H9 (cell line): Measurements from ENCODE around the gene PPT1. TPM values are rescaled to one million over a fixed set of nuclear protein-coding genes. Genes with fewer than 3 reads are reported as not detected.

Source experiments
- DNase-seq: peaks from one replicate; pipeline ENCODE4 v3.0.0-alpha.2; 2017
- H2AFZ ChIP-seq: one replicate; pipeline ENCODE4 v1.6.1; 2013; ENCODE audit warnings: mild to moderate bottlenecking, low read length, control low read depth, moderate library complexity
- H2AK5ac ChIP-seq: 2 replicates; pipeline ENCODE4 v1.6.1; 2013; ENCODE audit warnings: low read length, control low read depth, mixed read lengths; ENCODE audit not compliant: insufficient read length
- H2BK120ac ChIP-seq: one replicate; pipeline ENCODE4 v1.6.1; 2013; ENCODE audit warnings: low read depth, mild to moderate bottlenecking, low read length, control low read depth, inconsistent platforms; ENCODE audit not compliant: poor library complexity, severe bottlenecking
- H2BK12ac ChIP-seq: 2 replicates; pipeline ENCODE4 v1.6.1; 2013; ENCODE audit warnings: low read length, control low read depth, mixed read lengths, low read depth; ENCODE audit not compliant: insufficient read length
- H2BK15ac ChIP-seq: 2 replicates; pipeline ENCODE4 v1.6.1; 2013; ENCODE audit warnings: low read depth, low read length, control low read depth
- H2BK20ac ChIP-seq: one replicate; pipeline ENCODE4 v1.6.1; 2013; ENCODE audit warnings: low read depth, mild to moderate bottlenecking, low read length, control low read depth, inconsistent platforms; ENCODE audit not compliant: poor library complexity, severe bottlenecking
- H2BK5ac ChIP-seq: 2 replicates; pipeline ENCODE4 v1.6.1; 2013; ENCODE audit warnings: low read length, control low read depth, mixed read lengths; ENCODE audit not compliant: insufficient read length
- H3K14ac ChIP-seq: 2 replicates; pipeline ENCODE4 v1.6.1; 2013; ENCODE audit warnings: low read length, control low read depth; ENCODE audit not compliant: insufficient read depth
- H3K18ac ChIP-seq: 2 replicates; pipeline ENCODE4 v1.6.1; 2013; ENCODE audit warnings: low read depth, mild to moderate bottlenecking, mixed read lengths, low read length, control low read depth; ENCODE audit not compliant: insufficient read length
- H3K23ac ChIP-seq: 2 replicates; pipeline ENCODE4 v1.6.1; 2013; ENCODE audit warnings: low read length, control low read depth, mixed read lengths, low read depth; ENCODE audit not compliant: insufficient read length
- H3K23me2 ChIP-seq: 2 replicates; pipeline ENCODE4 v1.6.1; 2013; ENCODE audit warnings: low read depth, mild to moderate bottlenecking, mixed read lengths, low read length, control low read depth; ENCODE audit not compliant: insufficient read length, poor library complexity, severe bottlenecking
- H3K27ac ChIP-seq: 2 replicates; pipeline ENCODE4 v1.5.1; 2013; ENCODE audit warnings: low read length, control low read depth, mixed read lengths, low read depth; ENCODE audit not compliant: insufficient read length
- H3K27me3 ChIP-seq: 2 replicates; pipeline ENCODE4 v1.6.1; 2013; ENCODE audit warnings: low read length, control low read depth, inconsistent platforms; ENCODE audit not compliant: insufficient read depth
- H3K4ac ChIP-seq: 2 replicates; pipeline ENCODE4 v1.6.1; 2013; ENCODE audit warnings: low read depth, mild to moderate bottlenecking, control low read depth, inconsistent platforms, low read length, moderate library complexity
- H3K4me1 ChIP-seq: 2 replicates; pipeline ENCODE4 v1.6.1; 2013; ENCODE audit warnings: low read length, control low read depth, inconsistent platforms; ENCODE audit not compliant: insufficient read depth
- H3K4me2 ChIP-seq: 2 replicates; pipeline ENCODE4 v1.6.1; 2013; ENCODE audit warnings: low read length, control low read depth, mixed read lengths; ENCODE audit not compliant: insufficient read length, insufficient read depth
- H3K56ac ChIP-seq: 2 replicates; pipeline ENCODE4 v1.6.1; 2013; ENCODE audit warnings: low read depth, mild to moderate bottlenecking, mixed read lengths, low read length, control low read depth; ENCODE audit not compliant: insufficient read length
- H3K79me1 ChIP-seq: 2 replicates; pipeline ENCODE4 v1.6.1; 2013; ENCODE audit warnings: low read depth, mild to moderate bottlenecking, moderate library complexity, low read length, control low read depth, inconsistent platforms; ENCODE audit not compliant: insufficient read depth, poor library complexity, severe bottlenecking
- H3K79me2 ChIP-seq: 2 replicates; pipeline ENCODE4 v1.6.1; 2013; ENCODE audit warnings: low read length, control low read depth, inconsistent platforms; ENCODE audit not compliant: insufficient read depth
- H3K9ac ChIP-seq: 2 replicates; pipeline ENCODE4 v1.6.1; 2013; ENCODE audit warnings: low read length, control low read depth, mixed read lengths; ENCODE audit not compliant: insufficient read length; ENCODE audit errors: extremely low read depth
- H3K9me3 ChIP-seq: one replicate; pipeline ENCODE4 v1.6.1; 2013; ENCODE audit warnings: low read depth, low read length, inconsistent platforms; ENCODE audit not compliant: control insufficient read depth
- H3T11ph ChIP-seq: one replicate; pipeline ENCODE4 v1.6.1; 2013; ENCODE audit warnings: mild to moderate bottlenecking, low read length, control low read depth, inconsistent platforms
- H4K20me1 ChIP-seq: one replicate; pipeline ENCODE4 v1.6.1; 2013; ENCODE audit not compliant: control insufficient read depth, insufficient read length, insufficient read depth
- H4K5ac ChIP-seq: 2 replicates; pipeline ENCODE4 v1.6.1; 2013; ENCODE audit warnings: low read depth, mild to moderate bottlenecking, mixed read lengths, low read length, control low read depth; ENCODE audit not compliant: insufficient read length
- H4K8ac ChIP-seq: replicated peaks from 2 replicates; pipeline ENCODE4 v1.6.1; 2013; ENCODE audit warnings: low read length, control low read depth, mixed read lengths, low read depth; ENCODE audit not compliant: insufficient read length
- H4K91ac ChIP-seq: 2 replicates; pipeline ENCODE4 v1.6.1; 2013; ENCODE audit warnings: low read depth, mild to moderate bottlenecking, moderate library complexity, mixed read lengths, low read length, control low read depth; ENCODE audit not compliant: insufficient read length
- H3K27ac Mint-ChIP-seq, 3 experiments: 2 replicates in 2 of 3; 3 replicates in 1 of 3; pipeline ENCODE4 v1.8.0; 2020 to 2021; ENCODE audit warnings: mixed read lengths in 3 of 3, mild to moderate bottlenecking in 1 of 3, moderate library complexity in 1 of 3
- H3K27me3 Mint-ChIP-seq: 2 replicates; pipeline ENCODE4 v1.8.0; 2021; ENCODE audit warnings: low read depth, mild to moderate bottlenecking, moderate library complexity, mixed read lengths
- H3K36me3 Mint-ChIP-seq, 3 experiments: 2 replicates in 2 of 3; 3 replicates in 1 of 3; pipeline ENCODE4 v1.8.0; 2020 to 2021; ENCODE audit warnings: low read depth in 3 of 3, mixed read lengths in 3 of 3; ENCODE audit not compliant: insufficient read depth in 1 of 3
- H3K4me1 Mint-ChIP-seq, 2 experiments: 2 replicates each; pipeline ENCODE4 v1.8.0; 2020; ENCODE audit warnings: mixed read lengths in 2 of 2
- H3K4me3 Mint-ChIP-seq, 2 experiments: 2 replicates in 1 of 2; 3 replicates in 1 of 2; pipeline ENCODE4 v1.8.0; 2020 to 2021; ENCODE audit warnings: mild to moderate bottlenecking in 2 of 2, mixed read lengths in 2 of 2, moderate library complexity in 1 of 2
- H3K9me3 Mint-ChIP-seq, 2 experiments: 2 replicates in 1 of 2; 3 replicates in 1 of 2; pipeline ENCODE4 v1.8.0; 2020; ENCODE audit warnings: mild to moderate bottlenecking in 2 of 2, mixed read lengths in 2 of 2, moderate library complexity in 1 of 2
- WGBS: extraction: QIAGEN DNeasy Blood & Tissue Kit; methylation state at CpG from one replicate; pipeline ENCODE4 v1.1.7; 2013; ENCODE audit warnings: missing lambda C conversion rate, low lambda C conversion rate, mixed read lengths; ENCODE audit not compliant: insufficient read length; ENCODE audit errors: extremely low coverage; 5-methylcytosine and 5-hydroxymethylcytosine counted together
- total RNA-seq: library from RNA; stranded (reverse); gene quantifications from 2 replicates; pipeline ENCODE4 v1.2.1, GENCODE V29; 2021
- TF ChIP-seq, protein P1 (sequence below): fragments of 200-600 bp; sonication (generic); conservative IDR thresholded peaks from 3 replicates; pipeline ENCODE4 v1.8.0; 2021; ENCODE audit warnings: antibody characterized with exemption, mild to moderate bottlenecking

Gene PPT1
- total RNA-seq, 1 experiment from 2014 or later, result 109 TPM

DNA sequence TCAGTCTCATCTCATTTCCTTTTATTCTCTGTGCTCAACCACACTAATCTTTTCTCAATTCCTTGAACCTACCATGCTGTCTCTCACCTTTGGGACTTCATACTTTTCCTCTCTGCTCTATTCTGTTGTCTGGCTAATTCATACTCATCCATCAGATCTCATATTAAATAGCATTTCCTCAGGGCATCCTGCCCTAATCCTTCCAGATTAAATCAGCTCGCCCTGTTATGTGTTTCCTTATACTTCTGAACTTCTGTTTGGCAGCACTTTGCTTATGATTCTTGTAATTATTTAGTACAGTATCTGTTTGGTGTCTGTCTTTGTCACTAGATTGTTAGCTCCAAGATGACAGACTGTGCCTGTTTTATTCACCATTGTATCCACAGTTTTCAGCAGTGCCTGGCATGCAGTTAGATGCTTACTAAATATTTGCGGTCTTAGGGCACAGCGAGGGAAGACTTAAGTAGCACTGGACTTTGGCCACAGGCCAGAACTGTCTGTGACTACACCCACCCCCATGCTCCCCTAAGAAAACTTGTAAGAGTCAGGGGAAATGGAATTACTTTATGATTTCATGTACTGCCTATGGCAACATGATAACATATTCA lies 66.4 kb downstream of the PPT1 start:
- H4K5ac ChIP-seq, result no peak overlapping the region
- H3K4me2 ChIP-seq, result no peak overlapping the region
- H3K56ac ChIP-seq, result no peak overlapping the region
- no CpG with 5 or more reads among the region's 3 CpGs for WGBS
- H3K4me1 ChIP-seq, result no peaks in the 10 kb centered on the region
- no peak overlapping the region for H2AK5ac ChIP-seq
- H2BK15ac ChIP-seq, result no peak overlapping the region
- Mint-ChIP-seq H3K27me3 (peaks cover 10% of the 10 kb centered on the region), H3K36me3 (no peaks in the 10 kb centered on the region), H3K9me3 (peaks cover 2 to 3% of the 10 kb centered on the region in 2 experiments; a peak in 4 of 5 replicates), H3K27ac (no peak overlapping the region), H3K4me3 (no peak overlapping the region), H3K4me1 (peaks cover 2 to 3% of the 10 kb centered on the region in 2 experiments; a peak in 2 of 4 replicates)
- H3K9me3 ChIP-seq, result no peaks in the 10 kb centered on the region
- no peak overlapping the region for H3K14ac ChIP-seq
- H4K20me1 ChIP-seq, result no peaks in the 10 kb centered on the region
- H3K27ac ChIP-seq, result no peak overlapping the region
- H4K8ac ChIP-seq, result no peak overlapping the region
- no peak overlapping the region for H3T11ph ChIP-seq
- no peak overlapping the region for H2BK20ac ChIP-seq
- H3K23ac ChIP-seq, result no peak overlapping the region
- no peak for DNase-seq
- no peak overlapping the region for H2BK120ac ChIP-seq
- no peak overlapping the region for H3K9ac ChIP-seq
- no peaks in the 10 kb centered on the region for H3K79me2 ChIP-seq
- TF ChIP-seq, protein P1, sequence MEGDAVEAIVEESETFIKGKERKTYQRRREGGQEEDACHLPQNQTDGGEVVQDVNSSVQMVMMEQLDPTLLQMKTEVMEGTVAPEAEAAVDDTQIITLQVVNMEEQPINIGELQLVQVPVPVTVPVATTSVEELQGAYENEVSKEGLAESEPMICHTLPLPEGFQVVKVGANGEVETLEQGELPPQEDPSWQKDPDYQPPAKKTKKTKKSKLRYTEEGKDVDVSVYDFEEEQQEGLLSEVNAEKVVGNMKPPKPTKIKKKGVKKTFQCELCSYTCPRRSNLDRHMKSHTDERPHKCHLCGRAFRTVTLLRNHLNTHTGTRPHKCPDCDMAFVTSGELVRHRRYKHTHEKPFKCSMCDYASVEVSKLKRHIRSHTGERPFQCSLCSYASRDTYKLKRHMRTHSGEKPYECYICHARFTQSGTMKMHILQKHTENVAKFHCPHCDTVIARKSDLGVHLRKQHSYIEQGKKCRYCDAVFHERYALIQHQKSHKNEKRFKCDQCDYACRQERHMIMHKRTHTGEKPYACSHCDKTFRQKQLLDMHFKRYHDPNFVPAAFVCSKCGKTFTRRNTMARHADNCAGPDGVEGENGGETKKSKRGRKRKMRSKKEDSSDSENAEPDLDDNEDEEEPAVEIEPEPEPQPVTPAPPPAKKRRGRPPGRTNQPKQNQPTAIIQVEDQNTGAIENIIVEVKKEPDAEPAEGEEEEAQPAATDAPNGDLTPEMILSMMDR, result no peak
- H3K18ac ChIP-seq, result no peak overlapping the region
- no peak overlapping the region for H2AFZ ChIP-seq
- no peak overlapping the region for H3K4ac ChIP-seq
- H2BK5ac ChIP-seq, result no peak overlapping the region
- no peaks in the 10 kb centered on the region for H3K23me2 ChIP-seq
- no peak overlapping the region for H2BK12ac ChIP-seq
- no peaks in the 10 kb centered on the region for H3K27me3 ChIP-seq
- H4K91ac ChIP-seq, result no peak overlapping the region
- no peaks in the 10 kb centered on the region for H3K79me1 ChIP-seq
